HEK293 (cell line): ENCODE measurements around the gene KCNAB1.

Experiments used
- ZBTB8A ChIP-seq: fragments of 450-650 bp; formaldehyde crosslinking; IDR thresholded peaks from 2 replicates; pipeline ENCODE4 v1.5.1; 2016; ENCODE audit warnings: missing biosample characterization, missing genetic modification characterization
- ZNF660 ChIP-seq: fragments of 450-650 bp; IDR thresholded peaks from 2 replicates; pipeline ENCODE4 v1.5.1; 2018; ENCODE audit warnings: missing biosample characterization, mild to moderate bottlenecking, missing genetic modification characterization
- TF ChIP-seq, protein P1 (sequence below): fragments of 450-650 bp; formaldehyde crosslinking; IDR thresholded peaks from 2 replicates; pipeline ENCODE4 v1.5.1; 2016; ENCODE audit warnings: missing biosample characterization, missing genetic modification characterization
- TF ChIP-seq, protein P2 (sequence below): fragments of 450-650 bp; formaldehyde crosslinking; IDR thresholded peaks from 2 replicates; pipeline ENCODE4 v1.5.1; 2016; ENCODE audit warnings: missing biosample characterization, missing genetic modification characterization
- TF ChIP-seq, protein P3 (sequence below): fragments of 450-650 bp; formaldehyde crosslinking; IDR thresholded peaks from 2 replicates; pipeline ENCODE4 v1.5.1; 2017; ENCODE audit warnings: missing biosample characterization, missing genetic modification characterization

GRCh38 chr3:156352728-156353127, 232.3 kb downstream of the KCNAB1 start:
- TF ChIP-seq, protein P1, sequence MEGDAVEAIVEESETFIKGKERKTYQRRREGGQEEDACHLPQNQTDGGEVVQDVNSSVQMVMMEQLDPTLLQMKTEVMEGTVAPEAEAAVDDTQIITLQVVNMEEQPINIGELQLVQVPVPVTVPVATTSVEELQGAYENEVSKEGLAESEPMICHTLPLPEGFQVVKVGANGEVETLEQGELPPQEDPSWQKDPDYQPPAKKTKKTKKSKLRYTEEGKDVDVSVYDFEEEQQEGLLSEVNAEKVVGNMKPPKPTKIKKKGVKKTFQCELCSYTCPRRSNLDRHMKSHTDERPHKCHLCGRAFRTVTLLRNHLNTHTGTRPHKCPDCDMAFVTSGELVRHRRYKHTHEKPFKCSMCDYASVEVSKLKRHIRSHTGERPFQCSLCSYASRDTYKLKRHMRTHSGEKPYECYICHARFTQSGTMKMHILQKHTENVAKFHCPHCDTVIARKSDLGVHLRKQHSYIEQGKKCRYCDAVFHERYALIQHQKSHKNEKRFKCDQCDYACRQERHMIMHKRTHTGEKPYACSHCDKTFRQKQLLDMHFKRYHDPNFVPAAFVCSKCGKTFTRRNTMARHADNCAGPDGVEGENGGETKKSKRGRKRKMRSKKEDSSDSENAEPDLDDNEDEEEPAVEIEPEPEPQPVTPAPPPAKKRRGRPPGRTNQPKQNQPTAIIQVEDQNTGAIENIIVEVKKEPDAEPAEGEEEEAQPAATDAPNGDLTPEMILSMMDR: no peak
- TF ChIP-seq, protein P2, sequence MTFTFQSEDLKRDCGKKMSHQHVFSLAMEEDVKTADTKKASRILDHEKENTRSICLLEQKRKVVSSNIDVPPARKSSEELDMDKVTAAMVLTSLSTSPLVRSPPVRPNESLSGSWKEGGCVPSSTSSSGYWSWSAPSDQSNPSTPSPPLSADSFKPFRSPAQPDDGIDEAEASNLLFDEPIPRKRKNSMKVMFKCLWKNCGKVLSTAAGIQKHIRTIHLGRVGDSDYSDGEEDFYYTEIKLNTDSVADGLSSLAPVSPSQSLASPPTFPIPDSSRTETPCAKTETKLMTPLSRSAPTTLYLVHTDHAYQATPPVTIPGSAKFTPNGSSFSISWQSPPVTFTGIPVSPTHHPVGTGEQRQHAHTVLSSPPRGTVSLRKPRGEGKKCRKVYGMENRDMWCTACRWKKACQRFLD (tag by site-specific recombination): no peak
- no peak for TF ChIP-seq ZBTB8A (tag by site-specific recombination)
- no peak for TF ChIP-seq ZNF660
- TF ChIP-seq, protein P3, sequence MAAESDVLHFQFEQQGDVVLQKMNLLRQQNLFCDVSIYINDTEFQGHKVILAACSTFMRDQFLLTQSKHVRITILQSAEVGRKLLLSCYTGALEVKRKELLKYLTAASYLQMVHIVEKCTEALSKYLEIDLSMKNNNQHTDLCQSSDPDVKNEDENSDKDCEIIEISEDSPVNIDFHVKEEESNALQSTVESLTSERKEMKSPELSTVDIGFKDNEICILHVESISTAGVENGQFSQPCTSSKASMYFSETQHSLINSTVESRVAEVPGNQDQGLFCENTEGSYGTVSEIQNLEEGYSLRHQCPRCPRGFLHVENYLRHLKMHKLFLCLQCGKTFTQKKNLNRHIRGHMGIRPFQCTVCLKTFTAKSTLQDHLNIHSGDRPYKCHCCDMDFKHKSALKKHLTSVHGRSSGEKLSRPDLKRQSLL (tag by site-specific recombination): no peak
